NCI-H128 (cell line): Measurements from ENCODE around the gene PIEZO2.
"Not testable (repeated sequence)": the region's sequence is repeated elsewhere in the genome, so short reads cannot be mapped to it uniquely, and the experiment has no call there.

ENCODE experiments used
- DNase-seq: peaks from one replicate; lab custom pipeline; 2025; ENCODE audit not compliant: unreplicated experiment; lab: John Stamatoyannopoulos, UW

The PIEZO2 gene

GRCh38 chr18:10930076-10930475, 219.3 kb downstream of the PIEZO2 start:
- DNase-seq = no peak

- DNase-seq = no peak
Measured at GRCh38 chr18:10928772-10929373, 220.5 kb downstream of the PIEZO2 start.

GRCh38 chr18:10928011-10928771, 221.2 kb downstream of the PIEZO2 start:
- DNase-seq = no peak

- DNase-seq = no peak
Measured at GRCh38 chr18:10927286-10927992, 221.9 kb downstream of the PIEZO2 start.

GRCh38 chr18:10926621-10927161, 222.7 kb downstream of the PIEZO2 start:
- no peak for DNase-seq

GRCh38 chr18:10924290-10924689, 225.1 kb downstream of the PIEZO2 start:
- no peak for DNase-seq

- no peak for DNase-seq
Measured at GRCh38 chr18:10923551-10924070, 225.8 kb downstream of the PIEZO2 start.

- DNase-seq = no peak
Measured at GRCh38 chr18:10923141-10923540, 226.2 kb downstream of the PIEZO2 start.

GRCh38 chr18:10922712-10923111, 226.7 kb downstream of the PIEZO2 start:
- not testable (repeated sequence) for DNase-seq

- not testable (repeated sequence) for DNase-seq
Measured at GRCh38 chr18:10920309-10920708, 229.1 kb downstream of the PIEZO2 start.

GRCh38 chr18:10919851-10920250, 229.5 kb downstream of the PIEZO2 start:
- no peak for DNase-seq

GRCh38 chr18:10916865-10917264, 232.5 kb downstream of the PIEZO2 start:
- no peak for DNase-seq

- DNase-seq = no peak
Measured at GRCh38 chr18:10916387-10916786, 233.0 kb downstream of the PIEZO2 start.

- DNase-seq = not testable (repeated sequence)
Measured at GRCh38 chr18:10915748-10916147, 233.6 kb downstream of the PIEZO2 start.

GRCh38 chr18:10914610-10915009, 234.8 kb downstream of the PIEZO2 start:
- not testable (repeated sequence) for DNase-seq

GRCh38 chr18:10913919-10914318, 235.4 kb downstream of the PIEZO2 start:
- DNase-seq = no peak

- DNase-seq = no peak
Measured at GRCh38 chr18:10912790-10913545, 236.4 kb downstream of the PIEZO2 start.

- DNase-seq = no peak
Measured at GRCh38 chr18:10909724-10910123, 239.6 kb downstream of the PIEZO2 start.

- DNase-seq = no peak
Measured at GRCh38 chr18:10908760-10909159, 240.6 kb downstream of the PIEZO2 start.

- no peak for DNase-seq
Measured at GRCh38 chr18:10907749-10908148, 241.6 kb downstream of the PIEZO2 start.

- DNase-seq = no peak
Measured at GRCh38 chr18:10901329-10901728, 248.0 kb downstream of the PIEZO2 start.
